Measurements from ENCODE around the gene MT1X. TPM values are rescaled to one million over a fixed set of nuclear protein-coding genes. Genes with fewer than 3 reads are reported as not detected.

The MT1X gene
- total RNA-seq, 1 donor = 39.9 TPM

DNA sequence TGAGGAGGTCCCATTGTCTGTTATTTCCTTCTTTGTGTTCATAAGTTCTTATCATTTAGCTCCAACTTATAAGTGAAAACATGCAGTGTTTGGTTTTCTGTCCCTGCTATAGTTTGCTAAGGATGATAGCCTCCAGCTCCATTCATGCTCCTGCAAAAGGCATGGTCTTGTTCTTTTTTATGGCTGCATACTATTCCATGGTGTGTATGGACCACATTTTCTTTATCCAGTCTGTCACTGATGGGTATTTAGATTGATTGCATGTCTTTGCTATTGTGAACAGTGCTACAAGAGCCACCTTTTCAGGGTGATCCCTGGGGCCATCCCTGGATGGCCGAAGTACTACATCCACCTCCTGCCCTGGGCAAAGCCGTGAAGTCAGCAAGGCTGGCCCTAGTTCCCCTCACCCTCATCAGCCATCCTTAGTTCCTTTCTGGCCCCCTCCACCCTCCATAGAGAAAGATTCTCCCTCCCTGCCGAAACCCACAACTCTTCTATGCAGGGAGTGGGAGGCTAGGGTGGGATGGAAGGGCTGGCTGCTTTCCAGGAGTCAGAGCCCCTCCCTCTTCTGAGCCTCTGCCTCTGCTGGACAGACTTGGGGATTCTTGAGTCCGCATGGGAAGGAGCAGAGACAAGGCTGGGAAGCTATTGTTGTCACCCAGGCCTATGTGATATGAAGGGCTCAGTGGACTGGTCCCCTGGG is 8.3 kb downstream of the MT1X start:
- H3K4me3 ChIP-seq (ENCODE audit: low read depth, low read length) = no peak overlapping the region
- TF ChIP-seq, protein P1, sequence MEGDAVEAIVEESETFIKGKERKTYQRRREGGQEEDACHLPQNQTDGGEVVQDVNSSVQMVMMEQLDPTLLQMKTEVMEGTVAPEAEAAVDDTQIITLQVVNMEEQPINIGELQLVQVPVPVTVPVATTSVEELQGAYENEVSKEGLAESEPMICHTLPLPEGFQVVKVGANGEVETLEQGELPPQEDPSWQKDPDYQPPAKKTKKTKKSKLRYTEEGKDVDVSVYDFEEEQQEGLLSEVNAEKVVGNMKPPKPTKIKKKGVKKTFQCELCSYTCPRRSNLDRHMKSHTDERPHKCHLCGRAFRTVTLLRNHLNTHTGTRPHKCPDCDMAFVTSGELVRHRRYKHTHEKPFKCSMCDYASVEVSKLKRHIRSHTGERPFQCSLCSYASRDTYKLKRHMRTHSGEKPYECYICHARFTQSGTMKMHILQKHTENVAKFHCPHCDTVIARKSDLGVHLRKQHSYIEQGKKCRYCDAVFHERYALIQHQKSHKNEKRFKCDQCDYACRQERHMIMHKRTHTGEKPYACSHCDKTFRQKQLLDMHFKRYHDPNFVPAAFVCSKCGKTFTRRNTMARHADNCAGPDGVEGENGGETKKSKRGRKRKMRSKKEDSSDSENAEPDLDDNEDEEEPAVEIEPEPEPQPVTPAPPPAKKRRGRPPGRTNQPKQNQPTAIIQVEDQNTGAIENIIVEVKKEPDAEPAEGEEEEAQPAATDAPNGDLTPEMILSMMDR (IDR thresholded peaks at IDR 0.05; ENCODE audit: insufficient read depth, low read length) = no peak
- DNase-seq (ENCODE audit: low read depth) = no peak

- TF ChIP-seq, protein P1 (IDR thresholded peaks at IDR 0.05; ENCODE audit: insufficient read depth, low read length) = no peak
- peak; percentile 22 for DNase-seq (ENCODE audit: low read depth)
- H3K4me3 ChIP-seq (ENCODE audit: low read depth, low read length) = no peak overlapping the region
These were observed 9.6 kb downstream of the MT1X start for GRCh38 chr16:56691885-56692284.

GRCh38 chr16:56695246-56695645 is 13.0 kb downstream of the MT1X start:
- no peak overlapping the region for H3K4me3 ChIP-seq (ENCODE audit: low read depth, low read length)
- DNase-seq (ENCODE audit: low read depth) = no peak
- TF ChIP-seq, protein P1 (IDR thresholded peaks at IDR 0.05; ENCODE audit: insufficient read depth, low read length) = no peak

GRCh38 chr16:56697456-56698155 is 15.3 kb downstream of the MT1X start:
- TF ChIP-seq, protein P1 (IDR thresholded peaks at IDR 0.05; ENCODE audit: insufficient read depth, low read length) = no peak
- no peak overlapping the region for H3K4me3 ChIP-seq (ENCODE audit: low read depth, low read length)
- no peak for DNase-seq (ENCODE audit: low read depth)

DNA sequence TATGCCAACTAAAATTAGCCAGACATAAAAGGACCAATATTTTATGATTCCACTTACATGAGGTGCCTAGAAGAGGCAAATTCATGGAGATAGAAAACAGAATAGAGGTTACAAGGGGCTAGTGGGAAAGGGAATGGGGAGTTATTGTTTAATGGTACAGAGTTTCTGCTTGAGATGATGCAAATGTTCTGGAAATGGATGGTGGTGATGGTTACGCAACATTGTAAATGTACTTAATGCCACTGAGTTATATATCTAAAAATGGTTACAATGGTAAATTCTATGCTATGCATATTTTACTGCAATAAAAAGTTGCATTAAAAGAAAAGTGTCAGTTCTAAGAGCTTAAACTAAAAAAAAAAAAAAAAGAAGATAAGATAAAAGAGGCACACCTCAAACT is 17.9 kb downstream of the MT1X start:
- no peak for DNase-seq (ENCODE audit: low read depth)
- TF ChIP-seq, protein P1 (IDR thresholded peaks at IDR 0.05; ENCODE audit: insufficient read depth, low read length) = no peak
- no peak overlapping the region for H3K4me3 ChIP-seq (ENCODE audit: low read depth, low read length)

DNA sequence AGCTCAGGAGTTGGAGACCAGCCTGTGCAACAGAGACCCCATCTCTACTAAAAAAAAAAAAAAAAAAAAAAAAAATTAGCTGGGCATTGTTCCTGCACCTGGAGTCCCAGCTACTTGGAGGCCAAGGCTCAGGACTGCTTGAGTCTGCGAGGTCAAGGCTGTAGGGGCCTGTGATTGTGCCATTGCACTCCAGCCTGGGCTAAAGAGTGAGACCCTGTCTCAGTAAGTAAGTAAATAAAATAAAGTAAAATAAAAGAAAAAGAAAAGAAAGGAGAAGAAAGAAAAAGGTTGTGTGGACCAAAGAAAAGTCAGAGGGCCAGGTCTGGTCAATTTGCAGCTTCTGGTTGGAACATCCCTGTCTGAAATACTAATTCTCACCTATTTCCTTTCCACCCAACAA is 18.4 kb downstream of the MT1X start:
- no peak for DNase-seq (ENCODE audit: low read depth)
- H3K4me3 ChIP-seq (ENCODE audit: low read depth, low read length) = no peak overlapping the region
- TF ChIP-seq, protein P1 (IDR thresholded peaks at IDR 0.05; ENCODE audit: insufficient read depth, low read length) = no peak
